ENCODE measurements around the gene MCF2L.

MCF2L gene

DNA sequence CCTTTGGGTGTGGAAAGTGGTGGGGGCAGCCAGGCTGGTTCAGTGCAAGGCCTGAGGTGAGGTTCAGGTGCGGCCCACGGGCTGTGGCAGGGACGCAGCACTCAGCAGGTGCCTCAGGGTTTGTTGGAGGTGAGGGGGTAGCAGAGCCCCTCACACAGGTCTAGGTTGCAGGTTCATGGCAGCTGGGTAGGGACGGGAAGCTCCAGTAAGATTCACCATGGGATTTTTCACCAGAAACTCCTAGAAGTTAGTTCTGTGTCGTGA, 14.0 kb downstream of the MCF2L start:
- DNase-seq = no peak

DNA sequence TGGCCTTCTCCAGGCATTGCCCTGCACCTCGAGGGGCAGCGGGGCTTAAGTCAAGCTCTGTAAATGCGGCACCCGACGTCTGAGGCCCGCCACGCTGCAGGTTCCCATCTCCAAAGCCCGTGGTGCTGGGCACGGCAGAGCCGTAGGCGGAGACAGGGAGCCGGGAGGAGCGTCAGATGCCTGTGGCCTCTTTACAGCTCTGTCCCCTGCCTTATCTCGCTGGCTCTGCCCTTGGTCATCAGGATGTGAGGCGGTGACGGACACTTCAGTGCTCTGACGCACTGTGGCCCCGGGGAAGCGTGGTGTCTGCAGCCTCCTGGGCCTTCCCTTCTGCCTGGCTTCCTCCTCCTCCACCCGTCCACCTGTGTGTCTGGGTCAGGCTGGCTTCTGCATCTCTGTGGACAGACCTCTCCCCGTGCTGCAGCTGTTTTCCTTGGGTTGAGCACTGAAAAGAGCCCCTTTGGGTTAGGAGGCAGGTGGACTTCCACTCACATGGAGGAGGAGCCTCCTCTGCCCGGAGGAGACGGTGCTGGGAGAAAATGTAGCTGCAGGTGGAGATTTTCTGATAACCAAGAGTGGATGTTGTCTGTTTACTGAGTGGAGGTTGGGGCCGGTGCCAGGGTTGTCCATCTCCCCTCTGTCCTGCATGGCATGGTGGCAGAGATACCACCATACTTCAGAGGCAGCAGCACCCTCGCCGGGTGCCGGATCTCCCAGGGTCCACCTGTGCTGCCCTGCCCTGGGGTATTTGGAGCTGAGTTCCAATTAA, 14.6 kb downstream of the MCF2L start:
- no peak for DNase-seq

DNA sequence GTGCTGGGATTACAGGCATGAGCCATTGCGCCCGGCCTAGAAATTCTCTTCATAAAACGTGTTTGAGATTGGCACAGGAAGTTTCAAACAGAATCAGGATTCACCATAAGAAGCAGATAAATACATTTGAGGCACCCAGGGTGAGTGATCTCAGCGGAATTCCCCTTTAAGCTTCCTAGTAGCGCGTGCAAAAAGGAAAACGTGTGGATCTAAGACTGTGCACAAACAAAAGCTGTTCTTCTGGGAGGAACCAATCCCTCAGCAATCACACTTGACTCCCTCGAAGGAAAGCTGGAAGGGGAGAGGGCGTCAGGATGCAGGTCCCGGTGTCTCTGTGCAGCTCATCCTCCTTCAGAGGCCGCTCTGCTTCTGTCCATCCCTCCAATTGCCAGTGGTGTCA, 15.5 kb downstream of the MCF2L start:
- DNase-seq = no peak

DNA sequence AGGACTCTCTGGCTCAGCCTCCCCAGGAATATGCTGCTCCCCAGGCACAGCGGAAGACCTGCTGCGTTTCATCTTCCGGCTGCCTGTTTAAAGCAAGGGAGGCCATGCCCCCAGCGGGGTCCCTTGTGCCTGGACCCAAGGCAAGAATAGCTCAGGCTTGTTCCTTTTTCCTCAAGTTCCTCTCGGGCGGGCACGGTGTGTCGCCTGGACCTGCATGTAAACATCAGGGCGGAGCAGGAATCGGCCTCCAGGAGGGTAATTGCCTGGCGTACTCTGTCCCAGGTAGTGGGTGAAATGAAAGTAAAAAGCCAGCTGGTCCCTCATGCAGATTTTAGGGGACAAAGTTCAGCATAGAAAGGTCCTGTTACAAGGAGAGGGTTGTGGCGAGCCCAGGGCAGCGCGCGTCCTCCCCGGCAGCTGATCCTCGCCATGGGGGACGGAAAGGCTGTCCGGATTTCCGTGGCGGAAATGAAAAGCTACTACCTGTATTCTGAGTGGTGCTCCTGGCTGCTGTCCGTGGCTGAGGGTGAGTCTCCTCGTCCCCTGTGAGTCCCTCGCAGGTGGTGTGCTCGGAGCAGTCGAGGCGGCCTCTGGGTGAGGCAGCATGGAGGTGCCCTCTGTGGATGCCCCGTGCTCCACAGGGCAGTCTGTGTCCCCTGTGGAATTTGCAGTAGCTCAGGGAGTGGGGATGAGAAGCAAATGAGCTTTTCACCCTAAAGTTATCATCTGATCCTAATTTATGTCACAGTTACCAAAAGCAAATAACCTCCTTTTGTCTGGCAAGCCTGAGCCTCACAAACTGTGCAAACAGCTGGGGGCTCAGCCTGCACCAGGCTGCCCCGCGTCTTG, 16.2 kb downstream of the MCF2L start:
- no peak for DNase-seq

DNA sequence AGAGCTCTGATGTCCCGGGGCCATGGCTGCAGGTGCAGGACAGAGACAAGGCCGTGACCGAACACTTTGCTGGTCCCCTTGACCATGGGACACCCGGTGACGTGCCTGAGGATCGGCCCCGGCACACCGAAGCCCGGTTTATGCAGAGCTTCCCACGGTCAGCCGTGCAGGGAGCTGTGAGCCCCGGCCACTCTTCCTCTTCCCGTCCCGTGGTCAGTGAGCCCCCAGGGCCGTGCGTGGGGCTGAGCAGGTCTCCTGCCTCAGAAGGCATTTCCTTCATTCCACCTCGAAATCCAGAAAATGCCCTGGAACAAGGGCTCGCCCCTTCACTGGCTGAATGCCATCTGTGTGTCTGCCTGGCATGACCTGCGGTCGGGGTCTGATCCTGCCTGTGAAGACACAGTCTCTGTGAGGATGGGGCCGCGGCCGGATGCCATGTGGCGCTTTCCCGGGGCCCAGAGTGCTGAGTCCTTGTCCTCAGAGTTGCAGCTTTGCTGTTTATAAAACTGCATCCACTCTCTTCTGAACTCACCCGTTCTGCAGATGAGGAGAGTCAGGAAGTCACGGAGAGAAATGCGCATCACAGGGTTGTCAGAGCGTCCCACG, 16.9 kb downstream of the MCF2L start:
- no peak for DNase-seq

DNA sequence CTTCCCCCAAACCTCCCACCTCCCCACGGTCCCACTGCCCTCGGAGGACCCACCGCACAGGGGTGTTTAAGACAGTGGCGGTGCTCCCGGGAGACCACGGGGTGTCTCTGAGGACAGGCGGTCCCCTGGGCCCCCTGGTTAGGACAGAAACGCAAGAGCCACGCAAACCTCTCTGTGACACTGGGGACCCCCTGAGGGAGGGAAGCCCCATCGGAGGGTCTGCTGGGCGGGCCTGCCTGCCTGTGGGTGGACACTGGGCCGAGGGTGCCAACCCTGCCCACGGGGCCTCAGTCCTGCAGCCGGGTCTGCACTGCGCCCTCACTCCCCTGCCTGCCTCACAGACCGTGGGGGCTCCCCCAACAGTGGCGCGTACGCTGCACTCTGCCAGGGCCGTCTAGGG, 17.5 kb downstream of the MCF2L start:
- DNase-seq = no peak

DNA sequence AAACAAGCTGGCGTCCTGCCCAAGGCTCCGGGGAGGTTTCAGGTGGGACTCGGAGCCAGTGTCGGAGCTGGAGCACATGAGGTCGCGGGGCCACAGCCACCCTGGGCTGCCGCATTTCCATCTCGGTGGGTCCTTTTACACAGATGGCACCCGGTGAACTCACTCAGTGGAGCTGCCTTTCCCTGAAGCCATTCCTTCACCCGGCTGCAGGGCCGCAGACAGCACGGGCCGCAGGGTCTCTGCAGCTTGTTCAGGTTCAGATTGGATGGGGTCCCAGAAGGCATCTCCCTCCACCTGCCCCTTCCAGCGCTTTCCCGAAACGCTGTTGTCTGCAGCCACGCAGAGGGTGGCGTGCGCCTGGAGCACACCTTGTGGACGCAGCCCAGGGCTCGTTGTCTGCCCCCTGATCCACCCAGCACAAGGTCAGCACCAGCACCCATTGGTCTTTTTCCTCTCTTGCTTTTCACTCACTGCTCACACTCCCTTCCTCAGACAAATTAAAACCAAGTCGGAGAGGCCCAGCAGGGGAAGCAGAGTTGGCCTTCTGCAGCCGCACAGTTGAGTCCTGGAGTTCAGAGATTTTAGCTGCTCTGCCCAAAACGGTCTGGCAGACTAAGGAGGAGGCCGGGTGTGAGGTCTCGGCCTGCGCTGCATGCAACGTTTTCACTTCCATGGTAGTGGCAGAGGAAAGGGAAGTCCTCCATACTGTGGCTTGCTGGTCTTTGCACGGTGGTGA, 18.1 kb downstream of the MCF2L start:
- DNase-seq = no peak

DNA sequence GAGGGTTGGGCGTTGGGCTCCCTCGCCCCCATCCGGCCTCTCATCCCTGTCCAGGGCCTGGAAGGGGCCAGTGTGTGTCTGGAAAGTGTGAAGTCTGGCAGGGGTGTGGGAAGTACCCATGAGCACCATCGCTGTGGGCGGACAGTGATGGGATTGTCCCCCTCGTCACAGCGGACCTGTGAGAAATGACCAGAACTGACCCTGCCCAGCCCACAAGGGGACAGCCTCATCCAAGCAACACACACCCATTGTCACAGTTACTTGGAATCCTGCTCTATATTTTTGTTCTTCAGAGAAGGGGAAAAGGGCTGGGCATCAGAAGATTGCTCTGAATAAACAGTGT, 18.6 kb downstream of the MCF2L start:
- no peak for DNase-seq

DNA sequence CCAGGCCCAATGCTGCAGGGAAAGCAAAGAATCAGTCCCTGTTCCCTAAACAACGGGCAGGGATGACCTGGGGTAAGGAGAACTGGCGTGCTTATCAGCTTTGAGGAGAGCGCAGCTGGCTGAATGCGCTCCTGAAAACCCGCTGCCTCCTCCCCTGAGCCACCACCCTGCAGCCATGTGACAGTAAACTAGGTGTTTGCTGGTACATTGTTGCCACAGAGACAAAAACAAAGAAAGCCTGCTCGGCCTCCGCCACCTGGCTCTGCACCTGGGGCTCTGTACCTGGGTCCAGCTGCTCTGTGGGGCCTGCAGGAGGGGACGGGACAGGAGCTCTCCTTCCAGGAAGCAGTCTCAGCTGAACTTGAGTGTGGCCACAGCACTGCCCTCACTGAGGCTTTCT, 21.8 kb downstream of the MCF2L start:
- no peak for DNase-seq

DNA sequence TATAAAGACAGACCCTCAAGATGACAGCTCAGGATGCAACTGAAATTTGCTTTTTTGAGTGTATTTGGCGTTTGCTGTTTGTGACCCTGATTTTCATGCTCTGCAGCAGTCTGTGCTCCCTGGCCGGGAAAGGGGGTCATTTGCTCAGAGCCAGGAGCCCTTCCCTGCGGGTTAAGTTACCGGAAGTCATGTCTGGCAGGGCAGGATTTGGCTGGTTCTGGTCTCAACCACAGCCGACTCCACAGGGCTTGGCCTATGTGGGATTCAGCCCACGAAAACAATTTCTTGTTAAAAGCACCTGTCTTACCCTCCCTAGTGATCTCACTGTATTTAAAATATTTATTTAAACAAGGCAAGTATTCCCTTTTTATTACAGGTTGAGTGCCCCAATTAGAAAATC, 22.6 kb downstream of the MCF2L start:
- no peak for DNase-seq

DNA sequence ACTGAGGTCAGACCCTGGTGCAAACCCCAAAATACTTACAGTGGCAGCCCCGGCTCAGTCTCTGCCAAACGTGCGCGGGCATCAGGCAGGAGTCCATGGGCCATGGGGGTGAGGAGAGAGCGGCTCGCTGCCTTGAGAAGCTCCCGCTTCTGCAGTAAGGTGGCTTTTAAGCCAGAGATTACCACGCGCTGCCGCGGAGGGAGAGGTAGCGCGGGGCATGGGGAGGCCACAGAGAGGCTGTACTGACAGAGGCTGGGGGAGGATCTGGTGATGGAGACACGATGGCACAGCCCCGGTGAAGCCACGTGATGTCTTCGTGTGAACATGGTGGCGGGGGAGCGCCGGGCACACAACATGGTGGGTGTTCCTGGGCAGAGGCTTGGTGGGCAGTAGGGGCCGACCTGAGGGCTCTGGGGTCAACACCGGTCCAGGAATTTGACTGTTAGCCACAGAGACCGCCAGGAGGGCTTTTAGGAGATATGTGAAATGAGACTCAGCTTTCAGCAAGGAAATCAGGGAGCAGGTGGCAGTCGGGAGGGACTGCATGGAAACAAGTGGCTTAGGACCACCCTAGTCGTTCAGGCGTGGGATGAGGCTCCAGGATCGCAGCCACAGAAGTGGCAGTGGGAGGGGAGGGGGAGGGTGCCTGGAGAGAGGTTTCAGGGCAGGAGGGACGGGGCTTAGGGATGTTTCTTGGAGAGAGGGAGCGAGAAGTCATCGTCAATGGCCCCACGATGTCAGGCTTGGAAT, 24.1 kb downstream of the MCF2L start:
- DNase-seq = no peak

DNA sequence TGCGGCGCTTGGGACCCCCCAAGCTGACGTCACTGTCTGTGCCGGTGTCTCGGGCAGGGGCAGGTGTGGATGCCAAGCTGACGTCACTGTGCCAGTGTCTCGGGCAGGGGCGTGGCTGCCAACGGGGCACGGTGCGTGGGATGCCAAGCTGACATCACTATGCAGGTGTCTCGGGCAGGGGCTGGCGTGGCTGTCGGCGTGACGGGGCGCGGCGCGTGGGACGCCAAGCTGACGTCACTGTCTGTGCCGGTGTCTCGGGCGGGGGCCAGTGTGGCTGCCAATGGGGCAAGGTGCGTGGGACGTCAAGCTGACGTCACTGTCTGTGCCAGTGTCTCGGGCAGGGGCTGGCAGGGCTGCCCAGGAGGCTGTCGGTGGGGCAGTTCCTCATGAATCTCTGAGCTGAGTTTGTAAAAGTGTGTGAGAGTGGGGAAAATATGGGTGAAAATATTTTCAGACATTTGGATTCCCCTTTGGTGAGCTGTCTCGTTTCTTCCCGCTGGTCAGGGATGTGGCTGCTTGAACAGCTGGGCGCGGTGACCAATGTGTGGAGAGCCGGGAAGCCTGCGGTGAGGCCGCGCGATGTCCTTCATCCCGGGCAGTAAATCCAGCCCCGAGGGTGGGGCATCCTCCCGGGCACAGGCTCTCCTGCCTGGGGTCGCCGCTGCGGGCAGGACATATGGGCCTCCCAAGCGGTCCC, 25.2 kb downstream of the MCF2L start:
- DNase-seq = no peak

DNA sequence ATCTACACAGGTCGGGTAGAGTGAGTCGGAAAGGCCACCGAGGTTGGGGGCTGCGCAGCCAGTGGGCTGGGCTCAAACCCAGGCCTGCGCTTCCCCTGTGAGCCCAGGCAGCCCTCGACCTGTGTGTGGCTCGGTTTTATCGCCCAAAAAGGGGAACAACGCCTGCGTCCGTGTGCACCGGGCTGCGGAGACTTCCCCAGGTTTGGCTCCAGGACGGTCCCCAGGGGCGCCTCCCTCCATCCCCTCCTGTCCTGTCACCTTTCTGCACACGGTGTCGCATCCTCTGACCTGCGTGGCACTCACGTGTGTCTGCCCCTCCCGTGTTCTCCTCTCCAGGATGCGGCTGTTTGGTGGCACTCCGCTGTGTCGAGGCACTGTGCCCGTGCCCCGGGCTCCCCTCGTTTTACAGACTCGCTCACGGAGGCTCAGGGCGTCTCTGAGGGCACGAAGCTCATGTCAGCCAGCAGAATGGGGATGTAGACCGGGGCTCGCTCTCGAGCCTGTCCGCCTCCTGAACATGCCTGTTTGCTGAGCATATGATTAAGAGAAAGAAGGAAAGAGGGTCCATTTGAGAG, 25.9 kb downstream of the MCF2L start:
- DNase-seq = no peak

DNA sequence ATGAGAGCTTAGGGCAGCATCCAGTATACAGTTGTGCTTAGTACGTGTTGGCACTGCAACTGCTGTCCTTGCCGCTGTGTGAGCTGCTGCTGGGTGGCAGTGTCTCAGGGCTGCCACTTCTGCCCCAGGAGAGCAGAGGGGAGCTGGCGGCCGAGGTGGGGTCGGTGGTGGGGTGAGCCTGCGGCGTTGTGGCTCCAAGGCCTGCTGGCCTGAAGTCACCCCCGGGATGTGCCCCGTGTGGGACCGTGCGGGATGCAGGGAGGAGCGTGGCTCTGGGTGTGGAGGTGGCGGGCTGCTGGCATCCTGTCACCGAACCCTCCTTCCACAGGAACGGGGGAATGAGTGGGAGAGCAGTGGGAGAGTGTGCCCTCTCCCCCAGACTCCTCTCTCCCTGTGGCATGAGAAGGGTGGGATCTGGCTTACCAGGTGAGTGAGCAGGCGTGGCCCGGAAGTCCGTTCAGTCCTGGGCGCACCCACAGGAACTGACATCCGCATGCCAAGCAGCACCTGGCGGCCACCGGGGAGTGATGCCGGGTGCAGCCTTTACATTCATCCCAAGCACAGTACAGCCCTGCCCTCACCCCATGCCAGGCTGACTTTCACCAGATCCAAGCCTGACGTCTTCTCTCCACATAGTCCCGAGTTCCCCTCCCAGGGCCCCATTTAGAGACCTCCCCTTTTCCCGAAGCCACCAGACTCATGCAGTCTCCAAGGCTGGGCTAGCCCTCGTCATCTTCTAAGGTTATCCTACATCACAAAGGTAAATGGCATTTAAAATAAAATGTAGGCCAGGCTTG, 26.6 kb downstream of the MCF2L start:
- no peak for DNase-seq

DNA sequence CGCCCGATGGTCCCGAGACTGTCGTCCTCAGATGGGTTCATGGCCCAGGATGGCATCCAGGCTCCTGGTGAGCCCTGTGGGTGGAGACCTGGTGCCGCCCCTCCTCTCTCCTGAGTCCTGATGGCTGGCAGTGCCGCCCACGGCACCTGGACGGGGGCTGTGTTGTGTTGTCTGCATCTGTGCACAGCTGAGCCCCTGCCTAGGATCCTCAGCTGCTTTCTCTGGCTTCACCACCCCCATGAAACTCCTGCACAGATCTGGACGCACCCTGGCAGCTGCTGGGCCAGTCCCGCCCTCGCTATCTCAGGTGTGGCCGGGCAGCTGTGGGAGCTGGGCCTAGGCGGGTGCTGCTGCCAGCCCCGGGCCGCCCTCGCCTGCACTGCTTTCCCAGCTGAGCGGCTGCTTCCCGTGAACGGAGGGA, 27.7 kb downstream of the MCF2L start:
- DNase-seq = no peak

DNA sequence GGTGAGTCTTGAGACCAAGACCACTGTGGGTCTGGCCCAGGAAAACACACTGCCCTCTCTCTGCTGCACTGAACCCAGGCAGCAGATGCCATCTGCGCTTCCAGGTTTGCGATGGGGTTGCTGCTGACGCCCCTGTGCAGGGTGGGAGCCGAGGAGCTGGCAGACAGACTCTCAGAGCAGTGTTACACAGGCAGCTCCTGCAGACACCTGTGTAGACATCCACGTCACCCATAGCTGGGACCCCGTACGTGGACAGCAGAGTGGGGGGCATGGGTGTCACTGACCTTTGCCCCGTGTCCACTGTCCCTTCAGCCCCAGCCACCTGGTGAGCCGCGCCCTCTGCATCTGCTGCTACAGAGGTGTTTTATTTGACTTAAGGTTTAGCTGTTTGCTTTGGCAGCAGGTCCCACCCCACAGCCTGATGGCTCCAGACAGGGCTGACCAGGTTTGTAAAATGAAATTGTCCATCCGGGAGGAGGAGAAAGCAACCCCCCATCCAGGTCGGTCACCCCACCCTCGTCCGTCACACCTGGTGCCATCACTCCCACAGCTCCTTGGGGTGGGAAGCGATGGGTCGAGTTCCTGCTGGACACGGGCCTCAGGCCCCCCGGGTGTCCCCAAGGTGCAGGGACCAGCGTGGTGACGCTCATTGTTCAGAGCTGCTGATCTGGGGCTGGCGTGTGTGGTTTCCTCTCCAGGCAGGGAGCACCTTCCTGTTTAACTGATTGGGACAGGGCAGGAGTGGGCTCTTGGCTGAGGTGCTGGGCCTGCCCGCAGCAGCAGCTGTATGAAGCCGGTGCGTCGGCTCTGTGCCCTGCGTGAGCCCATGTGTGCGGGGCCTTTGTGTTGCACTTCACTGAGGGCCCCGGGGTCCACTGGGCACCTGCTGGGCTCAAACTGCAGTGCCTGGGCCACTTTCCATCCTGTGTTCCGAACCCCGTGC, 28.4 kb downstream of the MCF2L start:
- no peak for DNase-seq

DNA sequence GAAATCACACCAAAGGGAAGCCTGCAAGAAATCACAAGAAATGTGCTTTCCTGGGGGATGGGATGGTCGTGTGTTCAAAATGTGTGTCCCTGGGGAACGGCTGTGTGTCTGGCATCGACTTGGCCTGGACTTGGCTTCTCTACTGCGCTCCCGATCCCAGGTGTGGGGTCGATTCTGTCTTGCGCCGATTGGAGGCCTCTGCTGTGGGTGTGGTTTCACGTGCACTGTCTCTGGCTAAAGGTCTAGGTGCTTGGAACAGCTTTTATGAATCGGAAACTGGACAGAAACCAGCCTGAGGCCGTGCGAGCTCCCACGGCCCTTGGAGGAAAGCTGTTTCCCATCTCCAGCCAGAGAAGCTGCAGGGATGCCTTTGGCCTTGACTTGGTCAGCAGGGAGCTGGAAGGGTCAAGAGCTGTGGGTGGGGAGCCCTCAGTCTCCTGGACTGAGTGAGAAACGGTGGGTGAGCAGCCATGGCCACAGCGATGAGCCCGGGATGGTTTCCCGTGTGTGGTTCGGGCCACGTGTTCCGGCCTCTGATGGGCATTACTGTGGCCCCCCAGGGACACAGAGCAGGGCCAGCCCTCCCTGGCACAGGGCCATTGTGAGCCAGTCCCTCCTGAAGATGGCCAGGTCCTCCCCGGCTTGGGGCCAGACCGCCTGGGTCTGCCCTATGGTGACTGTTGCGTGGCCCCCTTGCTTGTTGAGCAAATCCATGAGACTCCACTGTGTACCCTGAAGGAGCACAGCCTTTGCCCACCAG, 29.7 kb downstream of the MCF2L start:
- DNase-seq = no peak

DNA sequence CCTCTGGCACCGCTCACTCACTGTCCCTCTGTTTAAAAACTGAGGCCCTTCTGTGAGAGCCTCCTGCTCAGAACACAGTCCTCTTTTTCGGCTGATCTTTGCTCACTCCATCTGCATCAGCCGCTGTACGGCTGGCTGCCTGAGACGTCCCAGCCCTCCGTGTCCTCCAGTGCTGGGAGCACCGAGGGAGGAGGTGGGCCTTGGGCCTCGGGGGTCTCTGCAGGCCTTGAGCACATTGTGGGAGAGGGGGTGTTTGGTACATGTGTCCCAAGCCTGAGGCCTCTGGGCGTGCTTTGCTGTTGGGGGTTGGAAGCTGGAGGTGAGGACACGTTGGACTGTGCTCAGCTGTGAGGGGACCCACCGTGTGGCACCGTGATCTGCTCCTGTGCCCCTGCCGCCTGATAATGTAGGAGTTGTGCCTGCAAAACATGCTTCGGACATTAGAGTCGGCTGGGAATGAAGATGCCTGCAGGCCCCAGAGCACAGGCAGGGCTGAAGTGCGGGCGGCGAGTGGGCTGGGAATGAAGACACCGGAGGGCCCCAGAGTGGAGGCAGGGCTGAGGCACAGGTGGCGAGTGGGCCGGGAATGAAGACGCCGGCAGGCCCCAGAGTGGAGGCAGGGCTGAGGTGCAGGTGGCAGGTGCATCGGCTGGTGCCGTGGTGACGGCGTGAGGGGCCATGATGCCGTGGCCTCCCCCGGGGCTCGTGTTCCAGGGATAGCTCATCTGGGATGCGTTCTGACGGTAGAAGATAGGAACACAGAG, 30.6 kb downstream of the MCF2L start:
- DNase-seq = no peak
